22Rv1 (cell line): ENCODE results near the gene CTNNBIP1.

ENCODE experiments used
- ZFX ChIP-seq: fragments of 450-650 bp; IDR thresholded peaks from 2 replicates; pipeline ENCODE4 v1.6.1; 2017; ENCODE audit warnings: antibody characterized with exemption, borderline replicate concordance
- TF ChIP-seq, protein P1 (sequence below): fragments of 450-650 bp; IDR thresholded peaks from 2 replicates; pipeline ENCODE4 v1.5.1; 2017; ENCODE audit warnings: mild to moderate bottlenecking

DNA sequence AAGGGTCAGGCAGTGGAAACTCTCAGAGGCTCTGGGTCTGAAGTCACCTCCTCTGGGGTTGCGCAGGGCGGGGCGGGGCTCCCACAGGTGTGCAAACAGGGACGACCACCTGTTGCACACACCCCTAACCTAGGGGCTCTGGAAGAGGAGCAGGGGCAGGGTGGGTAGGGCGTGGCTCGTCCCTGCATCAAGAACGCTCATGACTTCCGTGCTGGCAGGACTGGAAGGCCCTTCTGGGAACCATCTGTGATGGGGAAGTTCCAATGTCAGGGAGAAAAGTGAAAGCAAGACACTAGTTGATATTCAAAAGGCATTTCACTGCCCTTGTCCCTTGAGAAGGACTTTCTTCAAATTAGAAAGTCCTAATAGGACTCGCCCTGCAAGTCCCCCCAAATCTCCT is 64.2 kb downstream of the CTNNBIP1 start:
- TF ChIP-seq, protein P1, sequence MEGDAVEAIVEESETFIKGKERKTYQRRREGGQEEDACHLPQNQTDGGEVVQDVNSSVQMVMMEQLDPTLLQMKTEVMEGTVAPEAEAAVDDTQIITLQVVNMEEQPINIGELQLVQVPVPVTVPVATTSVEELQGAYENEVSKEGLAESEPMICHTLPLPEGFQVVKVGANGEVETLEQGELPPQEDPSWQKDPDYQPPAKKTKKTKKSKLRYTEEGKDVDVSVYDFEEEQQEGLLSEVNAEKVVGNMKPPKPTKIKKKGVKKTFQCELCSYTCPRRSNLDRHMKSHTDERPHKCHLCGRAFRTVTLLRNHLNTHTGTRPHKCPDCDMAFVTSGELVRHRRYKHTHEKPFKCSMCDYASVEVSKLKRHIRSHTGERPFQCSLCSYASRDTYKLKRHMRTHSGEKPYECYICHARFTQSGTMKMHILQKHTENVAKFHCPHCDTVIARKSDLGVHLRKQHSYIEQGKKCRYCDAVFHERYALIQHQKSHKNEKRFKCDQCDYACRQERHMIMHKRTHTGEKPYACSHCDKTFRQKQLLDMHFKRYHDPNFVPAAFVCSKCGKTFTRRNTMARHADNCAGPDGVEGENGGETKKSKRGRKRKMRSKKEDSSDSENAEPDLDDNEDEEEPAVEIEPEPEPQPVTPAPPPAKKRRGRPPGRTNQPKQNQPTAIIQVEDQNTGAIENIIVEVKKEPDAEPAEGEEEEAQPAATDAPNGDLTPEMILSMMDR, result no peak
- TF ChIP-seq ZFX, result no peak
